GM18868 (cell line): Measurements from ENCODE around the gene TWNK.
"Not testable (repeated sequence)": the region's sequence is repeated elsewhere in the genome, so short reads cannot be mapped to it uniquely, and the experiment has no call there.

Experiments
- ATAC-seq: cut with Tn5 transposase; IDR thresholded peaks from one replicate; pipeline ENCODE4 v1.9.1; 2021; ENCODE audit warnings: mild to moderate bottlenecking, moderate library complexity; ENCODE audit not compliant: unreplicated experiment

TWNK gene

GRCh38 chr10:101029520-101030295 lies 42.4 kb downstream of the TWNK start:
- no peak for ATAC-seq

GRCh38 chr10:101030496-101031127 lies 43.3 kb downstream of the TWNK start:
- no peak for ATAC-seq

GRCh38 chr10:101031128-101031795 lies 43.9 kb downstream of the TWNK start, which contains the start of the genes PDZD7 and SFXN3:
PDZD7 (minus strand) TSS chr10:101031129; CDS start chr10:101030219, 910 bp downstream.
SFXN3 (plus strand) TSS chr10:101031234; CDS start chr10:101034695, 3,461 bp downstream.
- ATAC-seq: peak; percentile 93

- ATAC-seq: no peak
Measured at GRCh38 chr10:101031796-101032636, 44.7 kb downstream of the TWNK start.

- no peak for ATAC-seq
Measured at GRCh38 chr10:101032637-101033224, 45.4 kb downstream of the TWNK start.

GRCh38 chr10:101033276-101033675 lies 45.9 kb downstream of the TWNK start:
- ATAC-seq: no peak

GRCh38 chr10:101034404-101034803 lies 47.1 kb downstream of the TWNK start:
- not testable (repeated sequence) for ATAC-seq

GRCh38 chr10:101035314-101035713 lies 48.0 kb downstream of the TWNK start:
- ATAC-seq: no peak

GRCh38 chr10:101035916-101036702 lies 48.8 kb downstream of the TWNK start:
- no peak for ATAC-seq

- ATAC-seq: no peak
Measured at GRCh38 chr10:101036726-101037125, 49.4 kb downstream of the TWNK start.

GRCh38 chr10:101038484-101038883 lies 51.1 kb downstream of the TWNK start:
- no peak for ATAC-seq

- ATAC-seq: no peak
Measured at GRCh38 chr10:101040061-101040460, 52.7 kb downstream of the TWNK start.

GRCh38 chr10:101040851-101041250 lies 53.5 kb downstream of the TWNK start:
- ATAC-seq: no peak

GRCh38 chr10:101041252-101041761 lies 54.0 kb downstream of the TWNK start:
- ATAC-seq: peak; percentile 71

GRCh38 chr10:101042118-101042517 lies 54.8 kb downstream of the TWNK start:
- ATAC-seq: no peak

GRCh38 chr10:101042667-101043362 lies 55.5 kb downstream of the TWNK start:
- peak; percentile 94 for ATAC-seq

GRCh38 chr10:101043363-101043707 lies 56.0 kb downstream of the TWNK start:
- ATAC-seq: no peak
